ENCODE measurements around the gene TIMP3. TPM values are rescaled to one million over a fixed set of nuclear protein-coding genes. Genes with fewer than 3 reads are reported as not detected.

TIMP3 gene
- polyA plus RNA-seq, 1 of the 3 experiments (the other 2 are of a cell fraction) = 26.1 TPM

DNA sequence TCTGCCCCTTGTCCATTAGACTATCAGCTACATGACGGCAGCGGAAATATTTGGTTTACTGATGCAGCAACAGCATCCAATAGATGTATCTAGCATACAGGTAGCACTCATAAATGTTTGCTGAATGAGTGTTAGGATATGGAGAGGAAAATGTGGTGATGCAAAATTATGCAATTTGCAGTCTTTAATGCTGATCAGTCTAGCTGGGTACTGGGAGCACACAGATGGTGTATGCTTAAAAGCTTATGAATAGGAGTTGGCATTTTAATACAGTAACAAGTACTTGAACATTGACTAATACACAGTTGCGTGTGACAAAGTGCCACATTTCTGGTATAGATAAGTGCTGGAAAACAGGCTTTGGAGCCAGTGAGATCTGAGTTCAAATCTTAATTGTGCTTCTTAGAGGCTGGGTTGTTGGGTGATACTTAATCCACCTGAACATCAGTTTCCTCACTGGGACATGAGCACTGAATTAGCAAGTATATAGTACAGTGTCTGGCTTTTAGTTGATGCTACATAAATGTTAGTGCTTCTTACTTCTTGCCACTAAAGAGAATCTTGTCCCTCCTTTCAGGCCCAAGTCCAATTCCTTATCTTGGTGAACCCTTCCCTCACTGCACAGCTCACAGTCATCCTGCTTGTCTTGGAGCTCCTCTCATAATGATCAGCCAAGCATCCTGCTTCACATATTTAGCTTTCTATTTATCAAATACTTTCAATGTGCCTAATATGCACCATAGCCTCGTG lies 99.6 kb downstream of the TIMP3 start:
- 61% methylated on average over 4 of the region's 4 CpGs for WGBS (ENCODE audit: low lambda C conversion rate)
- CTCF ChIA-PET = interaction anchor here (1.1 to 3.3 kb wide), 8 partner anchors 9 to 369 kb away, joined by 3 to 17 read pairs (median 4); no protein-coding TSS in a partner anchor
- DNase-seq = no peak

DNA sequence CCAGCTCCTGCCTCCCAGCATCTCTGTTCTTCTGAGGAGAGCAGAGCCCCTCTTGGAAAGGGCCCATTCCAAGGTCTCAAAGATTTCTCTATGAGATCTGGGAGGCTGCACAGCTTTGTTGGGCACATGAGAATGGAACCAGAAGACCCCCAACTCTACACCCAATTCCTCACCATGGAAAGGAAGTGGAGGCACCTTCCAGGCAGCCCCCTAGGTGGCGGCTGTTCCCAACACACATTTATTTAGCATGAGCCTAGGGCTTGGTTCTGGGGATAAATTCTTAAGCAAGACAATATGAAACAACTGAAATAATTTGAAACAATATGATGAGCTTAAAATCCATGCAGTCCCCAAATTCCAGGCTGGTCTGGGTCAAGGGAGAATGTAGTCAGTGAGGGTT lies 100.4 kb downstream of the TIMP3 start:
- H2AFZ ChIP-seq (ENCODE audit: low read depth) = no peak overlapping the region
- peaks cover 0 to 20% of the 10 kb centered on the region in 2 experiments; a peak in 2 of 4 replicates for H3K4me1 ChIP-seq (ENCODE audit: control insufficient read depth in 1 of 2, insufficient read depth in 2 of 2, low read depth in 1 of 2, low read length in 1 of 2)
- no peak overlapping the region for H3K9ac ChIP-seq
- 11% methylated on average over 1 of the region's 1 CpG for WGBS (ENCODE audit: low lambda C conversion rate)
- no peaks in the 10 kb centered on the region for H3F3A ChIP-seq (replicated peaks; ENCODE audit: insufficient read depth)
- no peak overlapping the region for H3K4me3 ChIP-seq (ENCODE audit: low read depth in 2 of 2, low read length in 1 of 2)
- H3K4me2 ChIP-seq = no peak overlapping the region
- no peaks in the 10 kb centered on the region for H4K20me1 ChIP-seq (ENCODE audit: insufficient read depth)
- CTCF ChIA-PET = interaction anchor here (0.7 to 3.3 kb wide), 12 partner anchors 9 to 370 kb away, joined by 3 to 17 read pairs (median 4); no protein-coding TSS in a partner anchor
- H3K79me2 ChIP-seq (ENCODE audit: insufficient read depth) = no peaks in the 10 kb centered on the region
- DNase-seq = no peak
- no peaks in the 10 kb centered on the region for H3K36me3 ChIP-seq (replicated peaks in 1 of 2; ENCODE audit: control insufficient read depth in 1 of 2, insufficient read depth in 2 of 2, low read length in 1 of 2)
- H3K27me3 ChIP-seq (ENCODE audit: insufficient read depth) = no peaks in the 10 kb centered on the region
- H3K9me3 ChIP-seq = no peaks in the 10 kb centered on the region
- H3K9me2 ChIP-seq = no peaks in the 10 kb centered on the region
- no peak overlapping the region for H3K27ac ChIP-seq (ENCODE audit: low read depth in 2 of 2, low read length in 1 of 2)
- peak; percentile 39 for TF ChIP-seq RAD21 (IDR thresholded peaks at IDR 0.05; ENCODE audit: low read length)
- TF ChIP-seq POLR2AphosphoS5 (IDR thresholded peaks at IDR 0.05; ENCODE audit: low read depth, low read length) = no peak
- POLR2A ChIA-PET = interaction anchor here (0.7 kb wide), 1 partner anchor 64 kb away, joined by 3 read pairs; no protein-coding TSS in a partner anchor

More for the DNA sequence above, 99.6 kb downstream of the TIMP3 start:
- Histone ChIP-seq H3K4me3 (ENCODE audit: low read depth in 2 of 2, low read length in 1 of 2) (no peak overlapping the region), H3K4me2 (no peak overlapping the region), H3K4me1 (ENCODE audit: control insufficient read depth in 1 of 2, insufficient read depth in 2 of 2, low read depth in 1 of 2, low read length in 1 of 2) (peaks cover 0 to 19% of the 10 kb centered on the region in 2 experiments; a peak in 2 of 4 replicates), H2AFZ (ENCODE audit: low read depth) (no peak overlapping the region), H3K79me2 (ENCODE audit: insufficient read depth) (no peaks in the 10 kb centered on the region), H3K27me3 (ENCODE audit: insufficient read depth) (no peaks in the 10 kb centered on the region), H3K36me3 (replicated peaks in 1 of 2; ENCODE audit: control insufficient read depth in 1 of 2, insufficient read depth in 2 of 2, low read length in 1 of 2) (no peaks in the 10 kb centered on the region), H4K20me1 (ENCODE audit: insufficient read depth) (no peaks in the 10 kb centered on the region), H3K9me3 (no peaks in the 10 kb centered on the region), H3K27ac (ENCODE audit: low read depth in 2 of 2, low read length in 1 of 2) (no peak overlapping the region), H3F3A (replicated peaks; ENCODE audit: insufficient read depth) (no peaks in the 10 kb centered on the region), H3K9ac (no peak overlapping the region), H3K9me2 (no peaks in the 10 kb centered on the region)
- no peak for TF ChIP-seq RXRA (IDR thresholded peaks at IDR 0.05; ENCODE audit: borderline replicate concordance, low read depth)
- no peak for TF ChIP-seq CHD2 (IDR thresholded peaks at IDR 0.05; ENCODE audit: low read length, partially characterized antibody)
- no peak for TF ChIP-seq EP300 (IDR thresholded peaks at IDR 0.05; ENCODE audit: borderline replicate concordance in 1 of 2, low read depth in 1 of 2, low read length in 1 of 2)
- TF ChIP-seq, protein P1, sequence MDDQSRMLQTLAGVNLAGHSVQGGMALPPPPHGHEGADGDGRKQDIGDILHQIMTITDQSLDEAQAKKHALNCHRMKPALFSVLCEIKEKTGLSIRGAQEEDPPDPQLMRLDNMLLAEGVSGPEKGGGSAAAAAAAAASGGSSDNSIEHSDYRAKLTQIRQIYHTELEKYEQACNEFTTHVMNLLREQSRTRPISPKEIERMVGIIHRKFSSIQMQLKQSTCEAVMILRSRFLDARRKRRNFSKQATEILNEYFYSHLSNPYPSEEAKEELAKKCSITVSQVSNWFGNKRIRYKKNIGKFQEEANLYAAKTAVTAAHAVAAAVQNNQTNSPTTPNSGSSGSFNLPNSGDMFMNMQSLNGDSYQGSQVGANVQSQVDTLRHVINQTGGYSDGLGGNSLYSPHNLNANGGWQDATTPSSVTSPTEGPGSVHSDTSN (IDR thresholded peaks at IDR 0.05) = no peak
- TF ChIP-seq NRF1 (IDR thresholded peaks at IDR 0.05; ENCODE audit: low read depth, low read length) = no peak
- TF ChIP-seq, protein P2, sequence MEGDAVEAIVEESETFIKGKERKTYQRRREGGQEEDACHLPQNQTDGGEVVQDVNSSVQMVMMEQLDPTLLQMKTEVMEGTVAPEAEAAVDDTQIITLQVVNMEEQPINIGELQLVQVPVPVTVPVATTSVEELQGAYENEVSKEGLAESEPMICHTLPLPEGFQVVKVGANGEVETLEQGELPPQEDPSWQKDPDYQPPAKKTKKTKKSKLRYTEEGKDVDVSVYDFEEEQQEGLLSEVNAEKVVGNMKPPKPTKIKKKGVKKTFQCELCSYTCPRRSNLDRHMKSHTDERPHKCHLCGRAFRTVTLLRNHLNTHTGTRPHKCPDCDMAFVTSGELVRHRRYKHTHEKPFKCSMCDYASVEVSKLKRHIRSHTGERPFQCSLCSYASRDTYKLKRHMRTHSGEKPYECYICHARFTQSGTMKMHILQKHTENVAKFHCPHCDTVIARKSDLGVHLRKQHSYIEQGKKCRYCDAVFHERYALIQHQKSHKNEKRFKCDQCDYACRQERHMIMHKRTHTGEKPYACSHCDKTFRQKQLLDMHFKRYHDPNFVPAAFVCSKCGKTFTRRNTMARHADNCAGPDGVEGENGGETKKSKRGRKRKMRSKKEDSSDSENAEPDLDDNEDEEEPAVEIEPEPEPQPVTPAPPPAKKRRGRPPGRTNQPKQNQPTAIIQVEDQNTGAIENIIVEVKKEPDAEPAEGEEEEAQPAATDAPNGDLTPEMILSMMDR (IDR thresholded peaks at IDR 0.05) = no peak
- no peak for TF ChIP-seq EZH2phosphoT487 (IDR thresholded peaks at IDR 0.05; ENCODE audit: borderline replicate concordance, low read depth)
- no peak for TF ChIP-seq TEAD4 (IDR thresholded peaks at IDR 0.05; ENCODE audit: borderline replicate concordance, insufficient read depth)
- TF ChIP-seq FOSL2 (IDR thresholded peaks at IDR 0.05; ENCODE audit: borderline replicate concordance, low read depth) = no peak
- no peak for TF ChIP-seq MEF2A (IDR thresholded peaks at IDR 0.05; ENCODE audit: borderline replicate concordance, low read depth)
- no peak for TF ChIP-seq TCF12 (IDR thresholded peaks at IDR 0.05)
- TF ChIP-seq FOXM1 (IDR thresholded peaks at IDR 0.05; ENCODE audit: low read depth) = no peak
- POLR2A ChIA-PET = interaction anchor here (0.7 kb wide), 1 partner anchor 65 kb away, joined by 3 read pairs; no protein-coding TSS in a partner anchor

Data from SK-N-SH (cell line).